Sigmoid colon (tissue), 4 donors: ENCODE measurements around the gene USP16.

ENCODE experiments used
- CTCF ChIP-seq, 4 experiments: fragments of 450-650 bp in 3 of 4; fragments of 200-600 bp in 1 of 4; IDR thresholded peaks; one replicate each; pipeline ENCODE4 v1.5.1; 2016 to 2019; ENCODE audit warnings: antibody characterized with exemption in 4 of 4, mild to moderate bottlenecking in 3 of 4, moderate library complexity in 2 of 4
- POLR2A ChIP-seq, 2 donors: fragments of 450-650 bp; IDR thresholded peaks; one replicate each; pipeline ENCODE4 v1.6.1; 2016; ENCODE audit warnings: antibody characterized with exemption in 2 of 2, mild to moderate bottlenecking in 2 of 2, moderate library complexity in 2 of 2
- POLR2AphosphoS5 ChIP-seq, 4 donors: sonication (generic); formaldehyde crosslinking; IDR thresholded peaks; one replicate each; pipeline ENCODE4 v1.6.1; 2017; ENCODE audit warnings: antibody characterized with exemption in 4 of 4

DNA sequence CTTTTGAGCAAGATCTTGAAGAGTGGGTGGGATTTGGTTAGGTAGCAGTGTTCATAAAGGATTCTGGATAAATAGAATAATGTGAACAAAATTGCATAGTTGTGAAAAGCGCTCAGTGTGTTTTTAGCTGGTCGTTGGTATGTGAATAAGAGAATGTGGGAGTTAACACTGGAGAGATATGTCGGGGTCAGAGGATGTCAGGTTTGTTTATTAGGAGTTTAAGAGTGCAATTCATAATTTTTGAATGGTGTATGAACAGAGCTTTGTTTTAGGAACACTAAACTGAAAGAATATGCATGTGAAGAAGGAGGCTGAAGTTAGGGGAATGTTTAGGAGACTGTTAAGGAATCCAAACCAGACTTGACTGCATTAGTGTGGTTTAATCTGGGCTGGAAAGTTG, 9.4 kb downstream of the USP16 start:
- TF ChIP-seq CTCF (IDR thresholded peaks at IDR 0.05) (no peak), POLR2AphosphoS5 (IDR thresholded peaks at IDR 0.05) (no peak), POLR2A (IDR thresholded peaks at IDR 0.05) (no peak)
